GM23338 (cell line): ENCODE data around the gene PRSS33. TPM values are rescaled to one million over a fixed set of nuclear protein-coding genes. Genes with fewer than 3 reads are reported as not detected.

Experiments
- ATAC-seq: fragments of 200-7000 bp; cut with Tn5 transposase; 3 replicates; pipeline ENCODE4 v1.9.1; 2020
- DNase-seq: peaks from one replicate; pipeline ENCODE4 v3.0.0-alpha.2; 2015; ENCODE audit warnings: low spot score
- H2AFZ ChIP-seq: fragments of 200-600 bp; sonication (generic); 2 replicates; pipeline ENCODE4 v1.8.0; 2016; ENCODE audit warnings: antibody characterized with exemption, mild to moderate bottlenecking, moderate library complexity
- H3F3A ChIP-seq: fragments of 200-600 bp; sonication (generic); replicated peaks from 2 replicates; pipeline ENCODE4 v1.8.0; 2017; ENCODE audit warnings: antibody characterized with exemption, mixed run types, low read depth
- H3K27ac ChIP-seq: fragments of 200-600 bp; sonication (generic); 2 replicates; pipeline ENCODE4 v1.6.1; 2016; ENCODE audit warnings: low read depth
- H3K27me3 ChIP-seq: fragments of 200-600 bp; sonication (generic); 2 replicates; pipeline ENCODE4 v1.8.0; 2016; ENCODE audit warnings: mild to moderate bottlenecking, mixed run types, moderate library complexity; ENCODE audit not compliant: insufficient read depth
- H3K36me3 ChIP-seq: fragments of 200-600 bp; sonication (generic); 2 replicates; pipeline ENCODE4 v1.8.0; 2016; ENCODE audit warnings: mild to moderate bottlenecking; ENCODE audit not compliant: insufficient read depth
- H3K4me1 ChIP-seq: fragments of 200-600 bp; sonication (generic); 2 replicates; pipeline ENCODE4 v1.8.0; 2016; ENCODE audit warnings: mild to moderate bottlenecking, moderate library complexity; ENCODE audit not compliant: insufficient read depth
- H3K4me2 ChIP-seq: fragments of 200-600 bp; sonication (generic); 2 replicates; pipeline ENCODE4 v1.7.1; 2017; ENCODE audit warnings: mixed run types
- H3K4me3 ChIP-seq: fragments of 200-600 bp; sonication (generic); 2 replicates; pipeline ENCODE4 v1.6.1; 2016; ENCODE audit warnings: mixed run types
- H3K79me2 ChIP-seq: fragments of 200-600 bp; sonication (generic); replicated peaks from 2 replicates; pipeline ENCODE4 v1.8.0; 2017; ENCODE audit warnings: mild to moderate bottlenecking; ENCODE audit not compliant: insufficient read depth
- H3K9me2 ChIP-seq: fragments of 200-600 bp; sonication (generic); 2 replicates; pipeline ENCODE4 v1.8.0; 2017; ENCODE audit not compliant: insufficient read depth
- H4K20me1 ChIP-seq: fragments of 200-600 bp; sonication (generic); replicated peaks from 2 replicates; pipeline ENCODE4 v1.8.0; 2017; ENCODE audit warnings: mild to moderate bottlenecking; ENCODE audit not compliant: insufficient read depth
- H3K27ac Mint-ChIP-seq: 2 replicates; pipeline ENCODE4 v1.8.0; 2020; ENCODE audit warnings: inconsistent platforms, mild to moderate bottlenecking, moderate library complexity, mixed read lengths
- H3K27me3 Mint-ChIP-seq: 3 replicates; pipeline ENCODE4 v1.8.0; 2022; ENCODE audit warnings: low read depth, mild to moderate bottlenecking, moderate library complexity, mixed read lengths, inconsistent platforms; ENCODE audit not compliant: insufficient read depth, poor library complexity
- H3K36me3 Mint-ChIP-seq: 3 replicates; pipeline ENCODE4 v1.8.0; 2021; ENCODE audit warnings: low read depth, mild to moderate bottlenecking, inconsistent platforms, moderate library complexity, mixed read lengths
- H3K4me1 Mint-ChIP-seq: 3 replicates; pipeline ENCODE4 v1.8.0; 2020; ENCODE audit warnings: mild to moderate bottlenecking, inconsistent platforms, mixed read lengths
- H3K4me3 Mint-ChIP-seq: 3 replicates; pipeline ENCODE4 v1.8.0; 2021; ENCODE audit warnings: moderate library complexity, mild to moderate bottlenecking, inconsistent platforms, mixed read lengths
- H3K9me3 Mint-ChIP-seq: 3 replicates; pipeline ENCODE4 v1.8.0; 2020; ENCODE audit warnings: moderate library complexity, mild to moderate bottlenecking, inconsistent platforms, mixed read lengths
- CREB1 ChIP-seq: fragments of 250-450 bp; sonication (Bioruptor Pico); IDR thresholded peaks from 2 replicates; pipeline ENCODE4 v1.5.0; 2020; ENCODE audit warnings: low read depth, mild to moderate bottlenecking, moderate library complexity
- EZH2 ChIP-seq: fragments of 200-600 bp; sonication (generic); IDR thresholded peaks from one replicate; pipeline ENCODE4 v1.8.0; 2017; ENCODE audit warnings: antibody characterized with exemption, mild to moderate bottlenecking, low read depth; ENCODE audit not compliant: unreplicated experiment
- EZH2phosphoT487 ChIP-seq: fragments of 200-600 bp; sonication (generic); IDR thresholded peaks from one replicate; pipeline ENCODE4 v1.8.1; 2018; ENCODE audit warnings: antibody characterized with exemption; ENCODE audit not compliant: unreplicated experiment
- JUNB ChIP-seq: IDR thresholded peaks from one replicate; pipeline ENCODE4 v1.6.1; 2016; ENCODE audit warnings: antibody characterized with exemption; ENCODE audit not compliant: unreplicated experiment
- NANOG ChIP-seq: IDR thresholded peaks from 2 replicates; pipeline ENCODE4 v1.6.1; 2016; ENCODE audit warnings: antibody characterized with exemption, borderline replicate concordance
- POLR2AphosphoS5 ChIP-seq: IDR thresholded peaks from 2 replicates; pipeline ENCODE4 v1.6.1; 2016; ENCODE audit warnings: antibody characterized with exemption, low read depth
- STAT1 ChIP-seq: IDR thresholded peaks from one replicate; pipeline ENCODE4 v1.6.1; 2016; ENCODE audit warnings: antibody characterized with exemption; ENCODE audit not compliant: unreplicated experiment
- ZNF114 ChIP-seq: fragments of 250-450 bp; sonication (Bioruptor Pico); IDR thresholded peaks from 2 replicates; pipeline ENCODE4 v1.5.0; 2020; ENCODE audit warnings: mild to moderate bottlenecking, moderate library complexity
- ZNF331 ChIP-seq: fragments of 250-450 bp; sonication (Bioruptor Pico); IDR thresholded peaks from 2 replicates; pipeline ENCODE4 v1.5.0; 2020; ENCODE audit warnings: low read depth, mild to moderate bottlenecking, moderate library complexity
- polyA plus RNA-seq: library from polyadenylated mRNA; unstranded; fragments of >200 nt; fragmentation: Nextera tagmentation; extraction: Ambion mirVana; gene quantifications from 2 replicates; pipeline ENCODE4 v1.2.1, GENCODE V29; 2016
- total RNA-seq: library from RNA; depleted of rRNA; stranded (reverse); fragments of >200 nt; shearing (Covaris generic); gene quantifications from 2 replicates; pipeline ENCODE4 v1.2.3, GENCODE V29; 2014
- TF ChIP-seq, protein P1 (sequence below): fragments of 250-450 bp; sonication (Bioruptor Pico); IDR thresholded peaks from 2 replicates; pipeline ENCODE4 v1.5.0; 2020; ENCODE audit warnings: mild to moderate bottlenecking, moderate library complexity
- TF ChIP-seq, protein P2 (sequence below): IDR thresholded peaks from 2 replicates; pipeline ENCODE4 v1.6.1; 2016; ENCODE audit warnings: antibody characterized with exemption
- TF ChIP-seq, protein P3 (sequence below), 2 experiments: fragments of 200-600 bp in 1 of 2; sonication (generic) in 1 of 2; conservative IDR thresholded peaks; 2 replicates each; pipeline versions ENCODE4 v1.5.1 to v1.6.1; 2016 to 2017; ENCODE audit warnings: antibody characterized with exemption in 2 of 2, low read depth in 2 of 2, mild to moderate bottlenecking in 2 of 2, moderate library complexity in 1 of 2
- TF ChIP-seq, protein P4 (sequence below): IDR thresholded peaks from one replicate; pipeline ENCODE4 v1.6.1; 2018; ENCODE audit warnings: antibody characterized with exemption; ENCODE audit not compliant: unreplicated experiment

The PRSS33 gene
- total and polyA plus RNA-seq, 2 experiments from 2014 or later, result 0.24 to 1.4 TPM

DNA sequence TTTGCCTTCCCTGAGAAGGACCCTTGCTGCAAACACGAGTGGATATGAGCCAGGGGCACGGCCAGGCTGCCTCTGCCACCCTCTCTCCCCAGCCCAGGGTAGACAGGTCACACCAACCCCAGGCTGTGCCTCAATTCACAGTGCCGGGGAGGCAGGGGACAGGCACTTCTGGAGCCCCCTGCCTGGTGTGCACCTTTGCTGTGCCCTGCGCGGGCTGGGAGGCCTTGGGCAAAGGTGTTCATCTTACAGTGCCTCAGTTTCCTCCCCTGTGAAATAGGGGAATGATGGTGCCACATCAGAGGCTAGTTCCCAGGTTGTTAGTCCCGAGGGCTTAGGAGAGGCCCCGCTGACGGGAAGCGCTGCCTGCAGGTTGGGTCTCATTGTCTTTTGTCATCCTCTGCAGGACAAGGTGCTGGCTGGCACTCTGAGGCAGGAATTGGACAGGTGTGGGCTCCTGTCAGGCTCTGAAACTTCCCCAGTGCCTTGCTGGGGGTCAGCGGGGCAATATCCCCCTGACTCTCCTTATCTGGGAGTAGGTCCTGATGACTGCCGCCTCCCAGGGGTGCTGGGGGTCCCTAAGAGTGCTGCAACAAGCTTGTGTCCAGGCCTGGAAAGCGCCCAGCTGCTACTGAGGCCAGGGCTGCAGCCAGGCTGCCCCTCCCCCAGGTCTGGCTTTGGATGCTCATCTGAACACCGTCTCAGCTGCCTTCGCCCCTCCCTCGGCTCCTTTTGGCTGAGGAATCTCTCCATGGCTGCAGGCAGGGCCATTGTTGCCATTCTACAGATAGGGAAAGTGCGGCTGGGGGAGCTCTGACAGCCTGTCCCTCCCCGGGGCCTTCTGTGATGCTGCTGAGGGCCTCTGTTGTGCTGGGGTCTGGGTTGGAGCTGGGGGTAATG, 32.8 kb upstream of the PRSS33 start:
- H3K4me1 Mint-ChIP-seq, result no peaks in the 10 kb centered on the region
- no peak overlapping the region for H3K4me3 Mint-ChIP-seq
- Histone ChIP-seq H3K79me2 (no peaks in the 10 kb centered on the region), H4K20me1 (no peaks in the 10 kb centered on the region), H2AFZ (no peak overlapping the region), H3K27ac (no peak overlapping the region), H3K4me3 (no peak overlapping the region), H3K27me3 (no peaks in the 10 kb centered on the region), H3K36me3 (no peaks in the 10 kb centered on the region), H3K4me2 (no peak overlapping the region), H3K4me1 (no peaks in the 10 kb centered on the region), H3K9me2 (no peaks in the 10 kb centered on the region), H3F3A (no peaks in the 10 kb centered on the region)
- ATAC-seq, result no peak
- TF ChIP-seq EZH2 (no peak), POLR2AphosphoS5 (no peak), NANOG (no peak), EZH2phosphoT487 (no peak), JUNB (no peak), ZNF114 (no peak), CREB1 (CRISPR knock-in tag) (no peak), ZNF331 (CRISPR knock-in tag) (no peak), STAT1 (no peak)
- TF ChIP-seq, protein P1, sequence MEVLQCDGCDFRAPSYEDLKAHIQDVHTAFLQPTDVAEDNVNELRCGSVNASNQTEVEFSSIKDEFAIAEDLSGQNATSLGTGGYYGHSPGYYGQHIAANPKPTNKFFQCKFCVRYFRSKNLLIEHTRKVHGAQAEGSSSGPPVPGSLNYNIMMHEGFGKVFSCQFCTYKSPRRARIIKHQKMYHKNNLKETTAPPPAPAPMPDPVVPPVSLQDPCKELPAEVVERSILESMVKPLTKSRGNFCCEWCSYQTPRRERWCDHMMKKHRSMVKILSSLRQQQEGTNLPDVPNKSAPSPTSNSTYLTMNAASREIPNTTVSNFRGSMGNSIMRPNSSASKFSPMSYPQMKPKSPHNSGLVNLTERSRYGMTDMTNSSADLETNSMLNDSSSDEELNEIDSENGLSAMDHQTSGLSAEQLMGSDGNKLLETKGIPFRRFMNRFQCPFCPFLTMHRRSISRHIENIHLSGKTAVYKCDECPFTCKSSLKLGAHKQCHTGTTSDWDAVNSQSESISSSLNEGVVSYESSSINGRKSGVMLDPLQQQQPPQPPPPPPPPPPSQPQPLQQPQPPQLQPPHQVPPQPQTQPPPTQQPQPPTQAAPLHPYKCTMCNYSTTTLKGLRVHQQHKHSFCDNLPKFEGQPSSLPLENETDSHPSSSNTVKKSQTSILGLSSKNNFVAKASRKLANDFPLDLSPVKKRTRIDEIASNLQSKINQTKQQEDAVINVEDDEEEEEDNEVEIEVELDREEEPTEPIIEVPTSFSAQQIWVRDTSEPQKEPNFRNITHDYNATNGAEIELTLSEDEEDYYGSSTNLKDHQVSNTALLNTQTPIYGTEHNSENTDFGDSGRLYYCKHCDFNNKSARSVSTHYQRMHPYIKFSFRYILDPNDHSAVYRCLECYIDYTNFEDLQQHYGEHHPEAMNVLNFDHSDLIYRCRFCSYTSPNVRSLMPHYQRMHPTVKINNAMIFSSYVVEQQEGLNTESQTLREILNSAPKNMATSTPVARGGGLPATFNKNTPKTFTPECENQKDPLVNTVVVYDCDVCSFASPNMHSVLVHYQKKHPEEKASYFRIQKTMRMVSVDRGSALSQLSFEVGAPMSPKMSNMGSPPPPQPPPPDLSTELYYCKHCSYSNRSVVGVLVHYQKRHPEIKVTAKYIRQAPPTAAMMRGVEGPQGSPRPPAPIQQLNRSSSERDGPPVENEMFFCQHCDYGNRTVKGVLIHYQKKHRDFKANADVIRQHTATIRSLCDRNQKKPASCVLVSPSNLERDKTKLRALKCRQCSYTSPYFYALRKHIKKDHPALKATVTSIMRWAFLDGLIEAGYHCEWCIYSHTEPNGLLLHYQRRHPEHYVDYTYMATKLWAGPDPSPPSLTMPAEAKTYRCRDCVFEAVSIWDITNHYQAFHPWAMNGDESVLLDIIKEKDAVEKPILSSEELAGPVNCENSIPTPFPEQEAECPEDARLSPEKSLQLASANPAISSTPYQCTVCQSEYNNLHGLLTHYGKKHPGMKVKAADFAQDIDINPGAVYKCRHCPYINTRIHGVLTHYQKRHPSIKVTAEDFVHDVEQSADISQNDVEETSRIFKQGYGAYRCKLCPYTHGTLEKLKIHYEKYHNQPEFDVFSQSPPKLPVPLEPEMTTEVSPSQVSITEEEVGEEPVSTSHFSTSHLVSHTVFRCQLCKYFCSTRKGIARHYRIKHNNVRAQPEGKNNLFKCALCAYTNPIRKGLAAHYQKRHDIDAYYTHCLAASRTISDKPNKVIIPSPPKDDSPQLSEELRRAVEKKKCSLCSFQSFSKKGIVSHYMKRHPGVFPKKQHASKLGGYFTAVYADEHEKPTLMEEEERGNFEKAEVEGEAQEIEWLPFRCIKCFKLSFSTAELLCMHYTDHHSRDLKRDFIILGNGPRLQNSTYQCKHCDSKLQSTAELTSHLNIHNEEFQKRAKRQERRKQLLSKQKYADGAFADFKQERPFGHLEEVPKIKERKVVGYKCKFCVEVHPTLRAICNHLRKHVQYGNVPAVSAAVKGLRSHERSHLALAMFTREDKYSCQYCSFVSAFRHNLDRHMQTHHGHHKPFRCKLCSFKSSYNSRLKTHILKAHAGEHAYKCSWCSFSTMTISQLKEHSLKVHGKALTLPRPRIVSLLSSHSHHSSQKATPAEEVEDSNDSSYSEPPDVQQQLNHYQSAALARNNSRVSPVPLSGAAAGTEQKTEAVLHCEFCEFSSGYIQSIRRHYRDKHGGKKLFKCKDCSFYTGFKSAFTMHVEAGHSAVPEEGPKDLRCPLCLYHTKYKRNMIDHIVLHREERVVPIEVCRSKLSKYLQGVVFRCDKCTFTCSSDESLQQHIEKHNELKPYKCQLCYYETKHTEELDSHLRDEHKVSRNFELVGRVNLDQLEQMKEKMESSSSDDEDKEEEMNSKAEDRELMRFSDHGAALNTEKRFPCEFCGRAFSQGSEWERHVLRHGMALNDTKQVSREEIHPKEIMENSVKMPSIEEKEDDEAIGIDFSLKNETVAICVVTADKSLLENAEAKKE, result no peak
- TF ChIP-seq, protein P2, sequence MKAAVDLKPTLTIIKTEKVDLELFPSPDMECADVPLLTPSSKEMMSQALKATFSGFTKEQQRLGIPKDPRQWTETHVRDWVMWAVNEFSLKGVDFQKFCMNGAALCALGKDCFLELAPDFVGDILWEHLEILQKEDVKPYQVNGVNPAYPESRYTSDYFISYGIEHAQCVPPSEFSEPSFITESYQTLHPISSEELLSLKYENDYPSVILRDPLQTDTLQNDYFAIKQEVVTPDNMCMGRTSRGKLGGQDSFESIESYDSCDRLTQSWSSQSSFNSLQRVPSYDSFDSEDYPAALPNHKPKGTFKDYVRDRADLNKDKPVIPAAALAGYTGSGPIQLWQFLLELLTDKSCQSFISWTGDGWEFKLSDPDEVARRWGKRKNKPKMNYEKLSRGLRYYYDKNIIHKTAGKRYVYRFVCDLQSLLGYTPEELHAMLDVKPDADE, result no peak
- TF ChIP-seq, protein P3, sequence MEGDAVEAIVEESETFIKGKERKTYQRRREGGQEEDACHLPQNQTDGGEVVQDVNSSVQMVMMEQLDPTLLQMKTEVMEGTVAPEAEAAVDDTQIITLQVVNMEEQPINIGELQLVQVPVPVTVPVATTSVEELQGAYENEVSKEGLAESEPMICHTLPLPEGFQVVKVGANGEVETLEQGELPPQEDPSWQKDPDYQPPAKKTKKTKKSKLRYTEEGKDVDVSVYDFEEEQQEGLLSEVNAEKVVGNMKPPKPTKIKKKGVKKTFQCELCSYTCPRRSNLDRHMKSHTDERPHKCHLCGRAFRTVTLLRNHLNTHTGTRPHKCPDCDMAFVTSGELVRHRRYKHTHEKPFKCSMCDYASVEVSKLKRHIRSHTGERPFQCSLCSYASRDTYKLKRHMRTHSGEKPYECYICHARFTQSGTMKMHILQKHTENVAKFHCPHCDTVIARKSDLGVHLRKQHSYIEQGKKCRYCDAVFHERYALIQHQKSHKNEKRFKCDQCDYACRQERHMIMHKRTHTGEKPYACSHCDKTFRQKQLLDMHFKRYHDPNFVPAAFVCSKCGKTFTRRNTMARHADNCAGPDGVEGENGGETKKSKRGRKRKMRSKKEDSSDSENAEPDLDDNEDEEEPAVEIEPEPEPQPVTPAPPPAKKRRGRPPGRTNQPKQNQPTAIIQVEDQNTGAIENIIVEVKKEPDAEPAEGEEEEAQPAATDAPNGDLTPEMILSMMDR (conservative IDR thresholded peaks at IDR 0.05; ENCODE audit: low read depth in 2 of 2), result no peak
- TF ChIP-seq, protein P4, sequence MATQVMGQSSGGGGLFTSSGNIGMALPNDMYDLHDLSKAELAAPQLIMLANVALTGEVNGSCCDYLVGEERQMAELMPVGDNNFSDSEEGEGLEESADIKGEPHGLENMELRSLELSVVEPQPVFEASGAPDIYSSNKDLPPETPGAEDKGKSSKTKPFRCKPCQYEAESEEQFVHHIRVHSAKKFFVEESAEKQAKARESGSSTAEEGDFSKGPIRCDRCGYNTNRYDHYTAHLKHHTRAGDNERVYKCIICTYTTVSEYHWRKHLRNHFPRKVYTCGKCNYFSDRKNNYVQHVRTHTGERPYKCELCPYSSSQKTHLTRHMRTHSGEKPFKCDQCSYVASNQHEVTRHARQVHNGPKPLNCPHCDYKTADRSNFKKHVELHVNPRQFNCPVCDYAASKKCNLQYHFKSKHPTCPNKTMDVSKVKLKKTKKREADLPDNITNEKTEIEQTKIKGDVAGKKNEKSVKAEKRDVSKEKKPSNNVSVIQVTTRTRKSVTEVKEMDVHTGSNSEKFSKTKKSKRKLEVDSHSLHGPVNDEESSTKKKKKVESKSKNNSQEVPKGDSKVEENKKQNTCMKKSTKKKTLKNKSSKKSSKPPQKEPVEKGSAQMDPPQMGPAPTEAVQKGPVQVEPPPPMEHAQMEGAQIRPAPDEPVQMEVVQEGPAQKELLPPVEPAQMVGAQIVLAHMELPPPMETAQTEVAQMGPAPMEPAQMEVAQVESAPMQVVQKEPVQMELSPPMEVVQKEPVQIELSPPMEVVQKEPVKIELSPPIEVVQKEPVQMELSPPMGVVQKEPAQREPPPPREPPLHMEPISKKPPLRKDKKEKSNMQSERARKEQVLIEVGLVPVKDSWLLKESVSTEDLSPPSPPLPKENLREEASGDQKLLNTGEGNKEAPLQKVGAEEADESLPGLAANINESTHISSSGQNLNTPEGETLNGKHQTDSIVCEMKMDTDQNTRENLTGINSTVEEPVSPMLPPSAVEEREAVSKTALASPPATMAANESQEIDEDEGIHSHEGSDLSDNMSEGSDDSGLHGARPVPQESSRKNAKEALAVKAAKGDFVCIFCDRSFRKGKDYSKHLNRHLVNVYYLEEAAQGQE, result no peak
- H3K27ac Mint-ChIP-seq, result no peak overlapping the region
- peaks cover 4% of the 10 kb centered on the region for H3K27me3 Mint-ChIP-seq
- H3K9me3 Mint-ChIP-seq, result no peaks in the 10 kb centered on the region
- H3K36me3 Mint-ChIP-seq, result no peaks in the 10 kb centered on the region
- no peak for DNase-seq
